ENCODE data around the gene ADGRB2. TPM values are rescaled to one million over a fixed set of nuclear protein-coding genes. Genes with fewer than 3 reads are reported as not detected.

The ADGRB2 gene
- total RNA-seq, 4 donors from 2014 or later, result 2.4 to 14.3 (median 9.8) TPM

DNA sequence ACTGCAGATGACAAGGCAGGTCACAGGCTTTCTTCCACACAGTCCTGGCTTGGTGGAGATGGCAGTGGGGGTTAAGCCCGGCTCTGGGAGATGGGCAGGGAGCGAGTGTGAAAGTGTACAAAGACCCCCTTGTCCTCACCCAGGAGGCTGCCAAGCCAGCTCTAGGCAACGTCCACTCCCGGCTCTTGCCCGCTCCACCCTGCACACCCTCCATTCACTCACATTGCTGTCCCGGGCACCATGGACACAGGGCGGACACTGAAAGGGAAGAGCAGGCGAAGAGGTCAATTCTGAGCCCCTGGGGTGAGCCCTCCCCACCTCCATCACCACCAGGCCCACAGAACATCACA, 69.2 kb downstream of the ADGRB2 start:
- no peak overlapping the region for H3K27ac ChIP-seq
- peaks cover 0 to 15% of the 10 kb centered on the region in 2 donors for H3K4me1 ChIP-seq
- 94% methylated on average over 8 of the region's 8 CpGs for WGBS, 2 donors
- H3K36me3 ChIP-seq, result no peaks in the 10 kb centered on the region
- H3K27me3 ChIP-seq, result no peaks in the 10 kb centered on the region
- H3K4me3 ChIP-seq (replicated peaks in 1 of 3), result no peak overlapping the region
- DNase-seq, result no peak
- H3K9me3 ChIP-seq, result no peaks in the 10 kb centered on the region
- TF ChIP-seq, protein P1, sequence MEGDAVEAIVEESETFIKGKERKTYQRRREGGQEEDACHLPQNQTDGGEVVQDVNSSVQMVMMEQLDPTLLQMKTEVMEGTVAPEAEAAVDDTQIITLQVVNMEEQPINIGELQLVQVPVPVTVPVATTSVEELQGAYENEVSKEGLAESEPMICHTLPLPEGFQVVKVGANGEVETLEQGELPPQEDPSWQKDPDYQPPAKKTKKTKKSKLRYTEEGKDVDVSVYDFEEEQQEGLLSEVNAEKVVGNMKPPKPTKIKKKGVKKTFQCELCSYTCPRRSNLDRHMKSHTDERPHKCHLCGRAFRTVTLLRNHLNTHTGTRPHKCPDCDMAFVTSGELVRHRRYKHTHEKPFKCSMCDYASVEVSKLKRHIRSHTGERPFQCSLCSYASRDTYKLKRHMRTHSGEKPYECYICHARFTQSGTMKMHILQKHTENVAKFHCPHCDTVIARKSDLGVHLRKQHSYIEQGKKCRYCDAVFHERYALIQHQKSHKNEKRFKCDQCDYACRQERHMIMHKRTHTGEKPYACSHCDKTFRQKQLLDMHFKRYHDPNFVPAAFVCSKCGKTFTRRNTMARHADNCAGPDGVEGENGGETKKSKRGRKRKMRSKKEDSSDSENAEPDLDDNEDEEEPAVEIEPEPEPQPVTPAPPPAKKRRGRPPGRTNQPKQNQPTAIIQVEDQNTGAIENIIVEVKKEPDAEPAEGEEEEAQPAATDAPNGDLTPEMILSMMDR (IDR thresholded peaks at IDR 0.05), result no peak
- no peak for TF ChIP-seq POLR2A (IDR thresholded peaks at IDR 0.05)
- intact Hi-C loops (cut with DNase I), result no loop called here

DNA sequence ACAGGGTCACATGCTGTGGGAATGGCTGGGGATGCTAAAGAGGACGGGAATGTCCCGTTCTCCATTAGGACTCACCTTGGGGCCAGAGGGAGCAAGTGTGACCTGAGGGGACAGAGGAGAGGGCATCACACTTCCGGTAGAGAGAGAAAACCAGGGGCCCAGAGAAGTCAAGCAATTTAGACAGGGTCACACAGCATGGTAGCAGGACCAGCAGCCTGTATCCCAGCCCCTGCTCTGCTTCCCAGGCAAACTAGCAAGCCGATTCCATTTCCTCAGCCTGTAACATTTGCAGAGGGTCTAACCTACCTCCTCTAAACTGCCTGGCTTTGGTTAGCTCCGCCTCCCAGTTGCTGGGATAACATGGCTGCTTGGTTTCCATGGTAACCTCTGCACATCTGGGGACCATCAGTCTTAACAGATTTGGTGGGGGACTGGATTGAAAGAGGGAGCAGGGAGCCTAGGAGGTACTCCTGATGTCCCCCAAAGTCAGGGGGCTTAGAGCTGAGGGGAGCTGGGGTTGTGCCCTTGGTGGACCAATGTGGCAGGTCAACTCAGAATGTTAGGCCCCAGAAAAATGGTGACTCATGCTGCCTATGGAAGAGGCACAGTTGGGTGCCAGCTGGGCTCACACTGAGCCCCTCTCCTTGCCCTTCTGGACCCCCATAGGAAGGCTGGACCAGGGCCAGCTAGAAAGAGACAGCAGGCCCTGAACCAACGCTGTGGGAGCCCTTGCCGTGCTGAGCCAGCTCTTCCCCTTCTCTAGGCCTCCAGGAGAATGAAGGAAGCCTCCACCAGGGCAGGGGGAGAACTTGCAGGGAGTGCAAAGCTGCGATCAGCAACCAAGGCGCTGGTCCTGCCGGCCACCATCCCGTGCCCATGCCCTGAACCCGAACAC, 69.8 kb downstream of the ADGRB2 start:
- no peak overlapping the region for H3K4me3 ChIP-seq (replicated peaks in 1 of 3)
- WGBS, 2 donors, result 80 to 89% methylated on average over 11 to 12 of the region's 12 CpGs
- H3K4me1 ChIP-seq, result peaks cover 0 to 12% of the 10 kb centered on the region in 2 donors
- H3K36me3 ChIP-seq, result no peaks in the 10 kb centered on the region
- no peaks in the 10 kb centered on the region for H3K9me3 ChIP-seq
- TF ChIP-seq, protein P1 (IDR thresholded peaks at IDR 0.05), result no peak
- TF ChIP-seq POLR2A (IDR thresholded peaks at IDR 0.05), result no peak
- no peak for DNase-seq
- H3K27ac ChIP-seq, result no peak overlapping the region
- H3K27me3 ChIP-seq, result no peaks in the 10 kb centered on the region
- intact Hi-C loops (cut with DNase I), result no loop called here

DNA sequence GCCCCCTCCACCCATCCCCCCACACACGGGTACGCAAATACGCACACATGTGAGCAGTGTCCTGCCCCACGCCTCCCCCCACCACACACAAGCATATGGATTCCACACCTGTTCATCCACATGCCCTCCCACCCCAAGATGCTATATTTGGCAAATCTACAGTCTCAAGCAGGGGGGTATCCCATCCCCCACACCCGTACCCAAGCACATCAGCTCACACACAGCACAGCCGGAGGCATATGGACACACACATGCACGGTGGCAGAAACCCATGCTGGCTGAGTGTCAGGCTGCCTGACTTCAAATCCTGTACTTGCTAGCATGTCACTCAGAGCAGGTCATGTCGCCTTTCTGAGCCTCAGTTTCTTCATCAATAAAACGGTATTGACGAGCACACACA, 70.9 kb downstream of the ADGRB2 start:
- no peak overlapping the region for H3K27ac ChIP-seq
- no peaks in the 10 kb centered on the region for H3K36me3 ChIP-seq
- WGBS, 2 donors, result 78 to 83% methylated on average over 10 of the region's 10 CpGs

DNA sequence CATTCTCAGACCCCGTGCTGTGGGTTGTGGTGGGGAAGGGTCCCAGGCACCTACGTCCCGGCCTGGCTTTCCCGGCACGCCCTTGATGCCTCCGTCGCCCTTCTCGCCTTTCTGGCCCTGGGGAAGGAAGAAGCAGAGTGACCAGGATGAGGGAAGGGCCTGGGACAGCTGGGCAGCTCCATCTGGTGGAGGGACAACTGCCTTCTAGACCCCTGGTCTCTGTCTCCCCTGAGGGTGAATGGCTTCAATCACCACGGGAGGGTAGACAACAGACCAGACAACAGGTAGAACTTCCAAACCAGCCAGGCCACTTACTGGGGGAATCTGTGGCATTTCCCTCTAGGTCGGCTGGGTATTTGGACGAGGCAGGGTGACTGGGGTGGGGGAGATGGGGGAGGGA, 72.2 kb downstream of the ADGRB2 start:
- Histone ChIP-seq H3K27ac (no peak overlapping the region), H3K27me3 (no peaks in the 10 kb centered on the region), H3K4me1 (peaks cover 0 to 12% of the 10 kb centered on the region in 2 donors), H3K4me3 (replicated peaks in 1 of 3) (no peak overlapping the region), H3K9me3 (no peaks in the 10 kb centered on the region), H3K36me3 (no peaks in the 10 kb centered on the region)
- 83 to 87% methylated on average over 9 to 10 of the region's 11 CpGs for WGBS, 2 donors
- intact Hi-C loops (cut with DNase I), result no loop called here
- DNase-seq, result no peak
- TF ChIP-seq, protein P1 (IDR thresholded peaks at IDR 0.05), result no peak
- no peak for TF ChIP-seq POLR2A (IDR thresholded peaks at IDR 0.05)

More for the DNA sequence above, 70.9 kb downstream of the ADGRB2 start:
- peaks cover 0 to 12% of the 10 kb centered on the region in 2 donors for H3K4me1 ChIP-seq
- H3K9me3 ChIP-seq, result no peaks in the 10 kb centered on the region
- intact Hi-C loops (cut with DNase I), result no loop called here
- DNase-seq, result no peak
- H3K27me3 ChIP-seq, result no peaks in the 10 kb centered on the region
- no peak overlapping the region for H3K4me3 ChIP-seq (replicated peaks in 1 of 3)
- no peak for TF ChIP-seq POLR2A (IDR thresholded peaks at IDR 0.05)
- TF ChIP-seq, protein P1 (IDR thresholded peaks at IDR 0.05), result no peak

DNA sequence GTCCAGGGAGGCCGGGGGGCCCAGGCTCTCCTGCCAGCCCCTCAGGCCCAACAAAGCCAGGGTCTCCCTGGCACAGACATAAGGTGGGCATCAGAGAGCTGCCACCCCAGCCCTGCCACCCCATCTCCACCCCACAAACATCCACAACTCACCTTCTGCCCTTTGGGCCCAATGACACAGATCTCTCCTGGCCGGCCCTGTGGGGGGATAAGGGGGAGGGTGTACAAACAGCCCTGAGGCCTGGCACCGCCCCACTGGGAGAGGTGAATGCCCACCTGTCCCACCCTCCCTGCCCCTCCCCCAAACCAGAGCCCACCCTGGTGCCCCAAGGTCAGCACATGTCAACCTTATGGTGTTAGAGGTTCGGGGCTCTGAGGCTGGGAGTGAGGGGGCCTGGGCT, 72.7 kb downstream of the ADGRB2 start:
- Histone ChIP-seq H3K36me3 (no peaks in the 10 kb centered on the region), H3K9me3 (no peaks in the 10 kb centered on the region), H3K27me3 (no peaks in the 10 kb centered on the region), H3K27ac (no peak overlapping the region), H3K4me3 (replicated peaks in 1 of 3) (no peak overlapping the region), H3K4me1 (peaks cover 0 to 7% of the 10 kb centered on the region in 2 donors)
- TF ChIP-seq, protein P1 (IDR thresholded peaks at IDR 0.05), result no peak
- TF ChIP-seq POLR2A (IDR thresholded peaks at IDR 0.05), result no peak
- intact Hi-C loops (cut with DNase I), result no loop called here
- DNase-seq, result no peak
- 90 to 93% methylated on average over 2 to 3 of the region's 4 CpGs for WGBS, 2 donors
